Activated T-helper 17 cell treated with anti-CD3 and anti-CD28 coated beads, Interleukin-2, amount 50 U/mL, for 72 hours (primary cell): ENCODE measurements around the gene PRPSAP2. TPM values are rescaled to one million over a fixed set of nuclear protein-coding genes. Genes with fewer than 3 reads are reported as not detected.
"Not testable (repeated sequence)": the region's sequence is repeated elsewhere in the genome, so short reads cannot be mapped to it uniquely, and the experiment has no call there.

ENCODE experiments used
- ATAC-seq: fragments of 150-1000 bp; cut with Tn5 transposase; replicated peaks from 2 replicates; pipeline ENCODE4 v1.10.0; 2021; ENCODE audit warnings: mild to moderate bottlenecking, moderate library complexity
- H3K27ac Mint-ChIP-seq: one replicate; pipeline ENCODE4 v1.8.0; 2022; ENCODE audit warnings: mixed read lengths
- H3K27me3 Mint-ChIP-seq: one replicate; pipeline ENCODE4 v1.8.0; 2022; ENCODE audit warnings: mixed read lengths
- H3K36me3 Mint-ChIP-seq: one replicate; pipeline ENCODE4 v1.8.0; 2022; ENCODE audit warnings: low read depth, mild to moderate bottlenecking, mixed read lengths
- H3K4me1 Mint-ChIP-seq: one replicate; pipeline ENCODE4 v1.8.0; 2022; ENCODE audit warnings: mixed read lengths
- H3K4me3 Mint-ChIP-seq: one replicate; pipeline ENCODE4 v1.8.0; 2022; ENCODE audit warnings: mild to moderate bottlenecking, mixed read lengths
- H3K9me3 Mint-ChIP-seq: one replicate; pipeline ENCODE4 v1.8.0; 2022; ENCODE audit warnings: mixed read lengths
- total RNA-seq, 2 donors: library from RNA; stranded (reverse); gene quantifications; one replicate each; pipeline ENCODE4 v1.2.3, GENCODE V29; 2022

The PRPSAP2 gene
- total RNA-seq, 2 donors from 2014 or later = 34.9 to 35.2 TPM

- Mint-ChIP-seq H3K27me3 (no peaks in the 10 kb centered on the region), H3K36me3 (no peaks in the 10 kb centered on the region), H3K27ac (no peak overlapping the region), H3K9me3 (no peaks in the 10 kb centered on the region), H3K4me3 (no peak overlapping the region), H3K4me1 (peaks cover 8% of the 10 kb centered on the region)
- ATAC-seq = no peak
Measured at GRCh38 chr17:18944646-18945045, 86.7 kb downstream of the PRPSAP2 start.

GRCh38 chr17:18946536-18946935 is 88.6 kb downstream of the PRPSAP2 start:
- Mint-ChIP-seq H3K4me1 (peaks cover 5% of the 10 kb centered on the region), H3K27me3 (peaks cover 6% of the 10 kb centered on the region), H3K36me3 (no peaks in the 10 kb centered on the region), H3K9me3 (no peaks in the 10 kb centered on the region), H3K4me3 (no peak overlapping the region), H3K27ac (no peak overlapping the region)
- no peak for ATAC-seq

DNA sequence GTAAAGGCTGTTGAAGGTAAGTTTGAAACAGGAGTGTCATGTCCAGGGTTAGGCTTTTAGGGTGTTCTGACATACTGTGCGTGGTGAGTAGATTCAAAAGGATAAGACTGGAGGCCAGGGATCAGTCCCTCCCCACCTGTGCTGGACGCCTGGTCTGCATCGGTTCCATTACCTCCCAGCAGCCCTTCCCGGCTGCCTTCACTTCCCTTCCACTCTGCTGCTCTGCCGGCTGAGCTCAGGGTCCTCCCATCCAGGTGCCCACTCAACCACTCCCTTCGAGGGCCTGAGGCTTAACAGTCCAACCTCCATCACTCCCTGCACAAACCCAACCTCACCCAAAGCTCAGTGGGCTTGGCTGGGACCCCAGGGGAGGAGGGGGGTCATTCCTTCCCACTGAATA is 89.9 kb downstream of the PRPSAP2 start:
- Mint-ChIP-seq H3K9me3 (no peaks in the 10 kb centered on the region), H3K27me3 (peaks cover 6% of the 10 kb centered on the region), H3K4me1 (peaks cover 5% of the 10 kb centered on the region), H3K4me3 (no peak overlapping the region), H3K36me3 (no peaks in the 10 kb centered on the region), H3K27ac (no peak overlapping the region)
- no peak for ATAC-seq

DNA sequence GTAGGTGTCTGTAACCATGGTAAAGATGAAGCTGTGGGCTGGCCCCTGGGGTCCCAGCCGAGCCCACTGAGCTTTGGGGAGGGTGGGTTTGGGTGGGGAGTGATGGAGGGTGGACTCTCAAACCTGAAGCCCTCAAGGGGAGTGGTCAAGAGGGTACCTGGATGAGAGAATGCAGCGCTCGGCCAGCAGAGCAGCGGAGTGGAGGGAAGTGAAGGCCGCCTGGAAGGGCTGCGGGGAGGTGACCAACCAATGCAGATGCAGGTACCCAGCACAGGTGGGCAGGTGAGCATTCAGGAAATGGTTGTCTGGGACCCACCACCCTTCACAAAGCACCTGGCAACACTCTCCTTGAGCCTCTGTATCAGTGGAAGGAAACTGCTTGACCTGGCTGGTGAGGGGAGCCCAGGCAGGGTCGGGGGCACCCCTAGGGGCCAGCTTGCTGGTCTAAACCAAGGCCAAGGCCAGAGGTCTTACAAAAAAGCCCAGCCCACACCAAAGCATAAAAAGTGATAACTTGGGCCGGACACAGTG is 90.6 kb downstream of the PRPSAP2 start:
- H3K27ac Mint-ChIP-seq = no peak overlapping the region
- H3K4me3 Mint-ChIP-seq = no peak overlapping the region
- H3K36me3 Mint-ChIP-seq = no peaks in the 10 kb centered on the region
- no peaks in the 10 kb centered on the region for H3K9me3 Mint-ChIP-seq
- H3K27me3 Mint-ChIP-seq = peaks cover 6% of the 10 kb centered on the region
- ATAC-seq = no peak
- H3K4me1 Mint-ChIP-seq = peaks cover 5% of the 10 kb centered on the region

DNA sequence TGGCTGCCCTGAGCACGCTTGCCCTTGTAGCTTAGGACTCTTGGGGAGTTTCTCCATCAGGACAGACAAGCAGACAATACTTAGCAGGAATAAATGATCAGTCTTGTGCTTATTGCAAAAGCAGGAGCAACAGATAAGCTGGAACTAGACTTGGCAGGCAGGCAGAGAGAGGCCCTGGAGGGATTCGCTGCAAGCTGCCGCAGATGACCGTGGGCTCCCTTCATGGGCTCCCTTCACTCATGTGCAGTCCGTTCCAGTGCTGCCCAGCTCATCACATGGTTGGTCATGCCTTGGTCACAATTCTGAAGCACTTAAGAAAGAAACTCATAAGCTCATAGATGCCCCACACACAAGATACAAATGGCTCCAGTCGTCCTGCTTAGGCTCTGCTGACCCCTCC is 91.6 kb downstream of the PRPSAP2 start:
- Mint-ChIP-seq H3K9me3 (no peaks in the 10 kb centered on the region), H3K36me3 (no peaks in the 10 kb centered on the region), H3K4me1 (peaks cover 11% of the 10 kb centered on the region), H3K27me3 (peaks cover 6% of the 10 kb centered on the region), H3K27ac (no peak overlapping the region), H3K4me3 (no peak overlapping the region)
- ATAC-seq = no peak

- H3K27ac Mint-ChIP-seq = no peak overlapping the region
- ATAC-seq = no peak
- H3K4me1 Mint-ChIP-seq = peaks cover 13% of the 10 kb centered on the region
- peaks cover 6% of the 10 kb centered on the region for H3K27me3 Mint-ChIP-seq
- H3K36me3 Mint-ChIP-seq = no peaks in the 10 kb centered on the region
- H3K4me3 Mint-ChIP-seq = no peak overlapping the region
- no peaks in the 10 kb centered on the region for H3K9me3 Mint-ChIP-seq
Measured at GRCh38 chr17:18950346-18950745, 92.4 kb downstream of the PRPSAP2 start.

DNA sequence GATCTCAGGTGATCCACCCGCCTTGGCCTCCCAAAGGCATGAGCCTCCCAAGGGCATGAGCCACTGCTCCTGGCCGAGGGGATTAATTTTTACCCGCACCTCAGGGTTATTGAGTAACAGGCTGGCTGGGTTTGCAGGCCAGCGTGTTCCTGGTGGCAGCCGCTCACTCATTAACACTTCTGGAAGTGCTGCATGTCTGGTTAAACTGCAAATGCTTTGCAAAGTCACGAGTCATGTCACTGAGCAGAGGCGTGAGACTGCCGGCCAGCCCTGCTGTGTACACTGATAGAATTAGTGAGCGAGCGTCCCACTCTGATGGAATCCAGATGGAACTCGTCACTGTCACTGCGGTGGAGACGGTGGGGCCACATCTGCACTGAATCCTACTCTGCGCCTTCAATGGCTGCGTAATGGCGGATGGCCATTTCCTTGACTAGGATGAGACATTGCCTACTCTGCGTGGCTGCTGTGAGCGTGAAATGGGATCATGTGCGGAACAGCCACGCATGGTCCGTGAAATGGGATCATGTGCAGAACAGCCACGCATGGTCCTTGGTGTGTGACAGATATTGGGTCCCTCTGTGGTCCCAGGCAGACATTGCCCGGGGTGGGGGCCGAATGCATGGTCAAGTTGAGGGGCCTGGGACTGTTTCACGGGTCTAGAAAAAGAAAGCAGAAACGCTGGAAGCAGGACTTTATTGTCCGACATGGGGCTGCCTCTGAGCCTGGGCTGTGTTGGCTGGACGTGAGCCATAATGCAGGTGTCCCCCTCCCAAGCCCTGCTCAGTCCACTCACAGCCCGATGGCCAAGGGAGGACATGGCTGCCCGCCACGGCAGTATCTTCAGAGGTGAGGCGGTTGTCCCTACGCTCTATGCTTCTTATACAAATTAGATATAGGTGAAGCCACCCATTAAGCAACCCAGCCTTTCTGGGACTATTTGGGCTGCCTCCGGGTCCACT is 93.3 kb downstream of the PRPSAP2 start:
- H3K36me3 Mint-ChIP-seq = no peaks in the 10 kb centered on the region
- peaks cover 17% of the 10 kb centered on the region for H3K4me1 Mint-ChIP-seq
- no peak overlapping the region for H3K4me3 Mint-ChIP-seq
- peaks cover 6% of the 10 kb centered on the region for H3K27me3 Mint-ChIP-seq
- H3K27ac Mint-ChIP-seq = no peak overlapping the region
- no peak for ATAC-seq
- no peaks in the 10 kb centered on the region for H3K9me3 Mint-ChIP-seq

GRCh38 chr17:18951941-18952842 is 94.3 kb downstream of the PRPSAP2 start, which contains the start of gene SLC5A10:
Gene SLC5A10, plus strand, starts transcription at chr17:18952165. Its CDS starts 41 bp downstream, at chr17:18952206.
- peaks cover 6% of the 10 kb centered on the region for H3K27me3 Mint-ChIP-seq
- H3K4me1 Mint-ChIP-seq = peaks cover 12% of the 10 kb centered on the region
- H3K36me3 Mint-ChIP-seq = no peaks in the 10 kb centered on the region
- no peaks in the 10 kb centered on the region for H3K9me3 Mint-ChIP-seq
- H3K27ac Mint-ChIP-seq = no peak within 1 kb of the TSS
- no peak for ATAC-seq
- no peak within 1 kb of the TSS for H3K4me3 Mint-ChIP-seq

- no peak overlapping the region for H3K27ac Mint-ChIP-seq
- no peak overlapping the region for H3K4me3 Mint-ChIP-seq
- peaks cover 6% of the 10 kb centered on the region for H3K27me3 Mint-ChIP-seq
- no peaks in the 10 kb centered on the region for H3K9me3 Mint-ChIP-seq
- no peak for ATAC-seq
- peaks cover 12% of the 10 kb centered on the region for H3K4me1 Mint-ChIP-seq
- H3K36me3 Mint-ChIP-seq = no peaks in the 10 kb centered on the region
Measured at GRCh38 chr17:18953231-18953728, 95.3 kb downstream of the PRPSAP2 start.

GRCh38 chr17:18954321-18954720 is 96.4 kb downstream of the PRPSAP2 start:
- Mint-ChIP-seq H3K27ac (no peak overlapping the region), H3K9me3 (no peaks in the 10 kb centered on the region), H3K27me3 (peaks cover 6% of the 10 kb centered on the region), H3K4me1 (peaks cover 12% of the 10 kb centered on the region), H3K36me3 (no peaks in the 10 kb centered on the region), H3K4me3 (peak overlapping the region; percentile 12)
- no peak for ATAC-seq

- H3K4me1 Mint-ChIP-seq = peaks cover 12% of the 10 kb centered on the region
- H3K36me3 Mint-ChIP-seq = no peaks in the 10 kb centered on the region
- no peaks in the 10 kb centered on the region for H3K9me3 Mint-ChIP-seq
- peak overlapping the region; percentile 54 for H3K27ac Mint-ChIP-seq
- no peak for ATAC-seq
- H3K27me3 Mint-ChIP-seq = peaks cover 6% of the 10 kb centered on the region
- H3K4me3 Mint-ChIP-seq = peak overlapping the region; percentile 62
Measured at GRCh38 chr17:18955009-18955408, 97.1 kb downstream of the PRPSAP2 start.

DNA sequence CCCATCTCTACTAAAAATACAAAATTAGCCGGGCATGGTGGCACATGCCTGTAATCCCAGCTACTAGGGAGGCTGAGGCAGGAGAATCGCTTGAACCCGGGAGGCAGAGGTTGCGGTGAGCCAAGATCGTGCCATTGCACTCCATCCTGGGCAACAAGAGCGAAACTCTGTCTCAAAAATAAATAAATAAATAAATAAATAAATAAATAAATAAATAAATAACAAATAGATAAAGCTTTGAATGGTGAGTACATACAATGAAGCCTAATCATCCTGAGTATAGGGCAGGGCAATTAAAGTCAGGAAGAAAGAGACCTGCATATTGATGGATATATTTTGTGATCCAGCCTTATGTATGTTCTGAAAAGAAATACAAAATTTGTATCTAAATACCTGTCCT is 98.1 kb downstream of the PRPSAP2 start:
- not testable (repeated sequence) for H3K27me3 Mint-ChIP-seq, H3K27ac Mint-ChIP-seq, ATAC-seq

GRCh38 chr17:18956581-18956980 is 98.7 kb downstream of the PRPSAP2 start:
- Mint-ChIP-seq H3K4me3 (no peak overlapping the region), H3K27me3 (no peaks in the 10 kb centered on the region), H3K9me3 (no peaks in the 10 kb centered on the region), H3K36me3 (no peaks in the 10 kb centered on the region), H3K4me1 (peaks cover 17% of the 10 kb centered on the region), H3K27ac (no peak overlapping the region)
- no peak for ATAC-seq

More for the DNA sequence above, 98.1 kb downstream of the PRPSAP2 start:
- H3K36me3 Mint-ChIP-seq, H3K9me3 Mint-ChIP-seq: not testable (repeated sequence)
- Mint-ChIP-seq H3K4me1 (peaks cover 17% of the 10 kb centered on the region), H3K4me3 (peak overlapping the region; percentile 62)

GRCh38 chr17:18957831-18958230 is 99.9 kb downstream of the PRPSAP2 start:
- Mint-ChIP-seq H3K27me3 (no peaks in the 10 kb centered on the region), H3K36me3 (no peaks in the 10 kb centered on the region), H3K9me3 (no peaks in the 10 kb centered on the region), H3K27ac (no peak overlapping the region), H3K4me3 (no peak overlapping the region), H3K4me1 (peaks cover 26% of the 10 kb centered on the region)
- ATAC-seq = no peak
